GM19452 (cell line): ENCODE measurements around the gene TRAPPC4.

Source experiments
- ATAC-seq: cut with Tn5 transposase; IDR thresholded peaks from one replicate; pipeline ENCODE4 v1.9.1; 2021; ENCODE audit not compliant: unreplicated experiment

Gene TRAPPC4

DNA sequence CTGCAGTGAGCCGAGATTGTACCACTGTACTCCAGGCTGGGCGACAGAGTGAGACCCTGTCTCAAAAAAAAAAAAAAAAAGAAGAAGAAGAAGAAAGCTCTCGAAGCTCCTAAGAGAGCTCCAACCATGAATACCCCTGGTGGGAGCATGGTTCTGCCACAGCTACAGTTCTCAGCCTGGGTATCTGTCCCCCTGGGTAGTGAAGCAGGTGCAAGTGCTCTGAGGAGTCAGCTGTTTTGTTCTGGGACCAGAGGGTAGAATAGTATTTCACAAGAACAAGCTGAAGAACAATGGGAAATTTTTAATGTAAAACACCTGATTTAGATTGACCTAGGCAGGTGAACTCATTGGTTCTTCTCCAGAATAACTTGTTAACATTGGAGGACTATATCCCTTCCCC is 42.7 kb downstream of the TRAPPC4 start:
- ATAC-seq, result no peak

DNA sequence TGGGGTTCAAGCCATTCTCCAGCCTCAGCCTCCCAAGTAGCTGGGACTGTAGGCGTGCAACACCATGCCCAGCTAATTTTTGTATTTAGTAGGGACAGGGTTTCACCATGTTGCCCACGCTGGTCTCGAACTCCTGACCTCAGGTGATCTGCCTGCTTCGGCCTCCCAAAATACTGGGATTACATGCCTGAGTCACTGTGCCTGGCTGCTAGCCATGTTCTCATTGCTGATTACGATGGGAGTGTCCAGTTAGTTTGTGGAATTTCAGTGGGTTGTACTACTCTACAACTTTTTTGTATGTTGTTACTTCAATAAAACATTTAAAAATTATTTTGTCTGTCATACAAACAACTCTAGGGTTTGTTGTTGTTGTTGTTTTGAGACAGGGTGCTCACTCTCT is 44.2 kb downstream of the TRAPPC4 start:
- no peak for ATAC-seq

DNA sequence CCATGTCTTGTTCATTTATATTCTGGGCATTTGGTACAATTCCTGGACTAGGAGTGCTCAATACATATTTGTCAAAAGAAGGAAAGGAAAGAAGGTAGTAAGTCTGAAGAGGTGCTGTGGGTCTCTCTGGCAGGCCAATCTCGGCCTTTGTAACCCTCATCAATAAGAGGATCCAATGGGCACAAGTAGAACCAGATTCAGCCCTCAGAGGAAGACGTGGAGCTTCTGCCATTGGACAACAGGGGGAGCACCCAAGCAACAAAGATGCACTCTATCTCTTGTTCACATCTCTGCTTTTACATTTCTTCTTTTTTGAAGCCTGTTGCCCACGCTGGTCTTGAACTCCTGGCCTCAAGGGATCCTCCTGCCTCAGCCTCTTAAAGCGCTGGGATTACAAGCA is 46.8 kb downstream of the TRAPPC4 start:
- no peak for ATAC-seq

DNA sequence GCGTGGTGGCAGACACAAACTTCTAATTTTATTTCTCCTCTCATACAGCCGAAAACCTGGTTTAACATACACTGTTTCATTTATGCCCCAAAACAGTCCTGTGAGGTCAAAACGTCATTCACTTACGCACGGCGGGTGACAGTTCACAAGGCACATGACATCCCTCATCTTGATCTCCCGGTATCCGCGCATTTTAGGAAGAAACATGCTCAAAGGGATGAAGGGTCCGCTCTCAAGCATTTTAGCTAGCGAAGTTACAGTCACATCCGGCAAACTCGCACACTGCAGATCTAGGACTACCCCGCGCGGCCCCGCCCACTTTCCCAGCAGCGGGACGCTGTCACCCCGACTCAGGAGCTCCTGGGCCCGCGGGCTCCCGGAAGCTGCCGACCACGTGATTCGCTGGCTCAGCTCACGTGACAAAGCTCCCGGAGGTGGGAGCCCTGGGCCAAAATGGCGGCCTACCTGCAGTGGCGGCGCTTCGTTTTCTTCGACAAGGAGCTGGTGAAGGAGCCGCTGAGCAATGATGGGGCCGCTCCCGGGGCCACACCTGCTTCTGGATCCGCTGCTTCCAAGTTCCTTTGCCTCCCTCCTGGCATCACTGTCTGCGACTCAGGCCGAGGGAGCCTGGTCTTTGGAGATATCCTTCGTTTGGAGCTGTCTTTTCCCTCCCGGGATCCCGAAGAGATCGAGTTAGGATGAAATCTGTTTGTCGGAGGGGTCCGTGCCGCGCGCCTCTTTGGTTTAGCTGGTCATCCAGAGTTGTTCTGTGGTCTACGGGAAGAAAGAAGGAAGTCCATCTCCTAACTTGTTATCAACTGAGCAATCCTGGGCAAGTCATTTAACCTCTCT is 49.0 kb downstream of the TRAPPC4 start, which contains the start of gene VPS11:
Gene VPS11 (plus strand): TSS at position 448 of the 852 bp plus-strand sequence. CDS start 6 bp downstream, at position 454.
- ATAC-seq, result peak; percentile 88
